ENCODE measurements around the gene MLC1. TPM values are rescaled to one million over a fixed set of nuclear protein-coding genes. Genes with fewer than 3 reads are reported as not detected.

MLC1 gene
- total and polyA plus RNA-seq, 2 donors (not counting 1 experiment from before 2014, with no cell fraction given), result 0.34 TPM; not detected in 1

GRCh38 chr22:50119169-50119767 lies 34.0 kb upstream of the MLC1 start:
- ATAC-seq (ENCODE audit: low read depth) (no peak), DNase-seq (no peak)
- no peak overlapping the region for H3K4me3 Mint-ChIP-seq
- H2AFZ ChIP-seq (ENCODE audit: insufficient read depth, low read depth, low read length, poor library complexity, severe bottlenecking), result no peak overlapping the region
- H3K79me2 ChIP-seq (ENCODE audit: control insufficient read depth, insufficient read depth, low read length), result no peaks in the 10 kb centered on the region
- POLR2A ChIA-PET, result no interaction called here
- H3K36me3 ChIP-seq (replicated peaks in 1 of 2; ENCODE audit: control extremely low read depth in 1 of 2, control insufficient read depth in 1 of 2, extremely low read depth in 1 of 2, insufficient read depth in 2 of 2, low read length in 1 of 2), result no peaks in the 10 kb centered on the region
- H3K4me1 Mint-ChIP-seq, result no peaks in the 10 kb centered on the region
- H3K4me3 ChIP-seq (ENCODE audit: control extremely low read depth in 1 of 5, extremely low read depth in 1 of 5, insufficient read depth in 1 of 5, low read depth in 2 of 5, low read length in 4 of 5), result no peak overlapping the region
- intact Hi-C loops (cut with micrococcal nuclease), result no loop called here
- TF ChIP-seq, protein P1, sequence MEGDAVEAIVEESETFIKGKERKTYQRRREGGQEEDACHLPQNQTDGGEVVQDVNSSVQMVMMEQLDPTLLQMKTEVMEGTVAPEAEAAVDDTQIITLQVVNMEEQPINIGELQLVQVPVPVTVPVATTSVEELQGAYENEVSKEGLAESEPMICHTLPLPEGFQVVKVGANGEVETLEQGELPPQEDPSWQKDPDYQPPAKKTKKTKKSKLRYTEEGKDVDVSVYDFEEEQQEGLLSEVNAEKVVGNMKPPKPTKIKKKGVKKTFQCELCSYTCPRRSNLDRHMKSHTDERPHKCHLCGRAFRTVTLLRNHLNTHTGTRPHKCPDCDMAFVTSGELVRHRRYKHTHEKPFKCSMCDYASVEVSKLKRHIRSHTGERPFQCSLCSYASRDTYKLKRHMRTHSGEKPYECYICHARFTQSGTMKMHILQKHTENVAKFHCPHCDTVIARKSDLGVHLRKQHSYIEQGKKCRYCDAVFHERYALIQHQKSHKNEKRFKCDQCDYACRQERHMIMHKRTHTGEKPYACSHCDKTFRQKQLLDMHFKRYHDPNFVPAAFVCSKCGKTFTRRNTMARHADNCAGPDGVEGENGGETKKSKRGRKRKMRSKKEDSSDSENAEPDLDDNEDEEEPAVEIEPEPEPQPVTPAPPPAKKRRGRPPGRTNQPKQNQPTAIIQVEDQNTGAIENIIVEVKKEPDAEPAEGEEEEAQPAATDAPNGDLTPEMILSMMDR (IDR thresholded peaks at IDR 0.05), result no peak
- TF ChIP-seq EZH2 (IDR thresholded peaks at IDR 0.05; ENCODE audit: borderline replicate concordance, insufficient read depth, low read depth, low read length, poor library complexity, severe bottlenecking), result no peak
- H3K4me1 ChIP-seq (ENCODE audit: control insufficient read depth in 2 of 2, insufficient read depth in 2 of 2, low read length in 2 of 2), result no peaks in the 10 kb centered on the region
- H3K9ac ChIP-seq (ENCODE audit: low read length), result no peak overlapping the region
- 80% methylated on average over 14 of the region's 14 CpGs for WGBS (ENCODE audit: insufficient coverage)
- no peak overlapping the region for H3K4me2 ChIP-seq (replicated peaks; ENCODE audit: low read depth, low read length, poor library complexity, severe bottlenecking)
- H3K27me3 Mint-ChIP-seq, result peaks cover 19% of the 10 kb centered on the region
- peaks cover 0 to 23% (median 8%) of the 10 kb centered on the region in 3 donors for H3K9me3 ChIP-seq (ENCODE audit: control extremely low read depth in 1 of 3, control insufficient read depth in 2 of 3, insufficient read depth in 1 of 3, low read length in 2 of 3)
- H4K20me1 ChIP-seq (ENCODE audit: control insufficient read depth, insufficient read depth, low read length, poor library complexity, severe bottlenecking), result no peaks in the 10 kb centered on the region
- CTCF ChIA-PET, result interaction anchor here (0.8 kb wide), 1 partner anchor 88 kb away, joined by 3 read pairs; no protein-coding TSS in a partner anchor
- no peak overlapping the region for H3K27ac Mint-ChIP-seq
- peaks cover 8% of the 10 kb centered on the region for H3K9me3 Mint-ChIP-seq (ENCODE audit: insufficient read depth)
- H3K27me3 ChIP-seq (replicated peaks in 1 of 4; ENCODE audit: control extremely low read depth in 1 of 4, control insufficient read depth in 3 of 4, insufficient read depth in 4 of 4, low read length in 3 of 4), result peaks cover 0 to 10% (median 3%) of the 10 kb centered on the region in 4 experiments
- H3K27ac ChIP-seq (ENCODE audit: low read length in 2 of 2), result no peak overlapping the region

DNA sequence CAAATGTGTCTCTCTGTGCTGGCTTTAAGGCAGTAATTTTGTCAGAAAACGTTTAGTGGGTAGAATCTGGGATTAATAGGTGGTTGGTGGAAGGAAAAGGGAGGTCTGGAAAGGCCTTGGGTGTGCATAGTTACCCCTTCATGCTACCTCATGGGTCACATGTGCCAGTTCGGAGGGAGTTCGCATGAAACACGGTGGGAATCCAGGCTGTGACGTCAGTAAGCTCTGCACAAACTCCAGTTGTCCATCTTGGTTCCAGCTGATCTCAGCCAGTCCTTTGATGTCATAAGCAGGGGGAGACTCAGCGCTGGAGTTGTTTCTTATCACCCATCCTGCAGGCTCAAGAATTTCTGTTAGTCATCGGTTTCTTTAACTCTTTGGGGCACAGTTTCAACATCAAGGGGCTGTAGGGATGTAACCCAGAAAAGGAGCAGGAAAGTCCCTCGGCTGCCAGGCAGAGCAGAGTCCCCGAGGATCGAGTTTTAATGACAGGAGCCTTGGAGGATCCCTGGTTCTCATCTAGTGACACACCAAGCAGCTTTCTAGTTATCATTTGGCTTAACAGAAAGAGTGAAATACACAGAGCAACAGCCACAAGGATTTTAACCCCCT lies 33.4 kb upstream of the MLC1 start:
- ChIA-PET POLR2A (no interaction called here), CTCF (no interaction called here)
- no peak overlapping the region for H3K27ac ChIP-seq (ENCODE audit: low read length in 2 of 2)
- Mint-ChIP-seq H3K9me3 (ENCODE audit: insufficient read depth) (peaks cover 3% of the 10 kb centered on the region), H3K4me1 (no peaks in the 10 kb centered on the region), H3K27ac (no peak overlapping the region), H3K27me3 (peaks cover 19% of the 10 kb centered on the region), H3K4me3 (no peak overlapping the region)
- no peaks in the 10 kb centered on the region for H3K79me2 ChIP-seq (ENCODE audit: control insufficient read depth, insufficient read depth, low read length)
- no peak overlapping the region for H3K4me3 ChIP-seq (ENCODE audit: control extremely low read depth in 1 of 5, extremely low read depth in 1 of 5, insufficient read depth in 1 of 5, low read depth in 2 of 5, low read length in 4 of 5)
- no peak overlapping the region for H2AFZ ChIP-seq (ENCODE audit: insufficient read depth, low read depth, low read length, poor library complexity, severe bottlenecking)
- no peaks in the 10 kb centered on the region for H3K36me3 ChIP-seq (replicated peaks in 1 of 2; ENCODE audit: control extremely low read depth in 1 of 2, control insufficient read depth in 1 of 2, extremely low read depth in 1 of 2, insufficient read depth in 2 of 2, low read length in 1 of 2)
- 59% methylated on average over 10 of the region's 10 CpGs for WGBS (ENCODE audit: insufficient coverage)
- ATAC-seq (ENCODE audit: low read depth), result no peak
- TF ChIP-seq EZH2 (IDR thresholded peaks at IDR 0.05; ENCODE audit: borderline replicate concordance, insufficient read depth, low read depth, low read length, poor library complexity, severe bottlenecking), result no peak
- TF ChIP-seq, protein P1 (IDR thresholded peaks at IDR 0.05), result no peak
- DNase-seq, result no peak
- no peak overlapping the region for H3K9ac ChIP-seq (ENCODE audit: low read length)
- peaks cover 0 to 10% (median 1%) of the 10 kb centered on the region in 4 experiments for H3K27me3 ChIP-seq (replicated peaks in 1 of 4; ENCODE audit: control extremely low read depth in 1 of 4, control insufficient read depth in 3 of 4, insufficient read depth in 4 of 4, low read length in 3 of 4)
- no peaks in the 10 kb centered on the region for H4K20me1 ChIP-seq (ENCODE audit: control insufficient read depth, insufficient read depth, low read length, poor library complexity, severe bottlenecking)
- intact Hi-C loops (cut with micrococcal nuclease), result no loop called here
- peaks cover 0 to 23% (median 7%) of the 10 kb centered on the region in 3 donors for H3K9me3 ChIP-seq (ENCODE audit: control extremely low read depth in 1 of 3, control insufficient read depth in 2 of 3, insufficient read depth in 1 of 3, low read length in 2 of 3)
- H3K4me2 ChIP-seq (replicated peaks; ENCODE audit: low read depth, low read length, poor library complexity, severe bottlenecking), result no peak overlapping the region
- no peaks in the 10 kb centered on the region for H3K4me1 ChIP-seq (ENCODE audit: control insufficient read depth in 2 of 2, insufficient read depth in 2 of 2, low read length in 2 of 2)
